ENCODE data around the gene RPUSD4.

Gene RPUSD4

GRCh38 chr11:126197277-126197939 is 14.0 kb downstream of the RPUSD4 start:
- no peak for TF ChIP-seq CTCF (IDR thresholded peaks at IDR 0.05; ENCODE audit: low read length, missing control alignments)

GRCh38 chr11:126195119-126195518 is 16.3 kb downstream of the RPUSD4 start:
- no peak overlapping the region for H3K4me3 ChIP-seq (replicated peaks; ENCODE audit: low read depth, low read length)
- TF ChIP-seq CTCF (IDR thresholded peaks at IDR 0.05; ENCODE audit: low read length, missing control alignments) = no peak
- no peak for DNase-seq (ENCODE audit: low read depth)

More at GRCh38 chr11:126197277-126197939, 14.0 kb downstream of the RPUSD4 start:
- DNase-seq (ENCODE audit: low read depth) = no peak
- no peak overlapping the region for H3K4me3 ChIP-seq (replicated peaks; ENCODE audit: low read depth, low read length)

GRCh38 chr11:126194121-126194543 is 17.3 kb downstream of the RPUSD4 start:
- no peak overlapping the region for H3K4me3 ChIP-seq (replicated peaks; ENCODE audit: low read depth, low read length)
- DNase-seq (ENCODE audit: low read depth) = peak; percentile 70
- TF ChIP-seq CTCF (IDR thresholded peaks at IDR 0.05; ENCODE audit: low read length, missing control alignments) = peak; percentile 62

- no peak for DNase-seq (ENCODE audit: low read depth)
- no peak overlapping the region for H3K4me3 ChIP-seq (replicated peaks; ENCODE audit: low read depth, low read length)
- TF ChIP-seq CTCF (IDR thresholded peaks at IDR 0.05; ENCODE audit: low read length, missing control alignments) = no peak
Observed at GRCh38 chr11:126193038-126193478, 18.4 kb downstream of the RPUSD4 start.

- H3K4me3 ChIP-seq (replicated peaks; ENCODE audit: low read depth, low read length) = no peak overlapping the region
- no peak for DNase-seq (ENCODE audit: low read depth)
- TF ChIP-seq CTCF (IDR thresholded peaks at IDR 0.05; ENCODE audit: low read length, missing control alignments) = no peak
Observed at GRCh38 chr11:126192361-126192760, 19.1 kb downstream of the RPUSD4 start.

- no peak overlapping the region for H3K4me3 ChIP-seq (replicated peaks; ENCODE audit: low read depth, low read length)
- no peak for TF ChIP-seq CTCF (IDR thresholded peaks at IDR 0.05; ENCODE audit: low read length, missing control alignments)
Observed at GRCh38 chr11:126191379-126192073, 19.9 kb downstream of the RPUSD4 start.

More at GRCh38 chr11:126191379-126192073, 19.9 kb downstream of the RPUSD4 start:
- no peak for DNase-seq (ENCODE audit: low read depth)

Data from fibroblast of pulmonary artery (primary cell).